Measurements from ENCODE around the gene PREX1.
"Not testable (repeated sequence)": the region's sequence is repeated elsewhere in the genome, so short reads cannot be mapped to it uniquely, and the experiment has no call there.

Gene PREX1

DNA sequence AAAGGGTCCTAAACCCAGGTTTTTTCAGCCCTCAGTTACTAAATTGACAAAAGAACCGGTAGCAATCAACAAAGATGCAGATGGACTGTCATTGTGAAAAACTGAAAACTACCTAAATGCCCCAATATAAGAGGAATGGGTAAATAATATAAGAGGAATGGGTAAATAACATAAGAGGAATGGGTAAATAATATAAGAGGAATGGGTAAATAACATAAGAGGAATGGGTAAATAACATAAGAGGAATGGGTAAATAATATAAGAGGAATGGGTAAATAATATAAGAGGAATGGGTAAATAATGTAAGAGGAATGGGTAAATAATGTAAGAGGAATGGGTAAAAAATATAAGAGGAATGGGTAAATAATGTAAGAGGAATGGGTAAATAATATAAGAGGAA lies 15.7 kb downstream of the PREX1 start:
- DNase-seq (ENCODE audit: low read depth in 3 of 3) = not testable (repeated sequence)

GRCh38 chr20:48809673-48810072 lies 18.1 kb downstream of the PREX1 start:
- DNase-seq (ENCODE audit: low read depth in 3 of 3) = no peak

- DNase-seq (ENCODE audit: low read depth in 3 of 3) = no peak
Observed at GRCh38 chr20:48808382-48809034, 19.3 kb downstream of the PREX1 start.

DNA sequence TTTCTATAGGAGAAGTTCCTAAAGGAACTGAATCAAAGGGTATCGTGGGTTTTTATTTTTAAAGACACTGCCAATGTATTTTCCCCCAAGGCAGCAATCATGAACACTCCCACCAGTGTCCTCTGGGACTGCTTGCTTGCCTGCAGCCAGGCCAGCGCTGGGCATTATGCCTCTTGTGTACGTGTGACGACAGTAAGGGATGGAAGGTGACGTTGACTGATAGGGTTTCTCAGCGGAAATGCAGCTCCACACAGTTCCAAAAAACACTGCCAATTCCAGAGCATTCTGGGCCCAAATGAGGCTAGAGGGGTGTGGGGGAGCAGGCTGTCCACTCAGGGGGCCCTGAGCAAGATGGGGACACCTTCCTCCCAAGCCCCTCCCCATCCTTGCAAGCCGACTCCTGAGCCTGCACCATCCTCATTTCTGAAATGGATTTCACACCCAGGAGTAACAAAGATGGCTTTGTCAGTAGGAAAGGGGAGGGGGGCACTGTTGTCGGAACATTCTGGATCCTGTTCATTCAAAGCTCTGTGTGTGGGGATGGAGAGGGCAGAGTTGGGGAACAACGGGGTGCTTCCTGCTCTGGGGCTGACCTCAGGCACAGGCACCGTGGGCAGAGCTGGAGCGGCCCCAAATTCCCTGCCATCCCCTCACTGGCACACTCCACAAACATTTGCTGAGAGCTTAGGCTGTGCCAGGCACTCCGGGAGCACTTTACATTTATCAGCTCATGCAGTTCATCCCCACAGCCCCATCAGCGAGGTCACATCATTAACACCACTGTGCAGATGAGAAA lies 20.0 kb downstream of the PREX1 start:
- DNase-seq (ENCODE audit: low read depth in 3 of 3) = no peak

- DNase-seq (ENCODE audit: low read depth in 3 of 3) = no peak
Observed at GRCh38 chr20:48807051-48807450, 20.7 kb downstream of the PREX1 start.

DNA sequence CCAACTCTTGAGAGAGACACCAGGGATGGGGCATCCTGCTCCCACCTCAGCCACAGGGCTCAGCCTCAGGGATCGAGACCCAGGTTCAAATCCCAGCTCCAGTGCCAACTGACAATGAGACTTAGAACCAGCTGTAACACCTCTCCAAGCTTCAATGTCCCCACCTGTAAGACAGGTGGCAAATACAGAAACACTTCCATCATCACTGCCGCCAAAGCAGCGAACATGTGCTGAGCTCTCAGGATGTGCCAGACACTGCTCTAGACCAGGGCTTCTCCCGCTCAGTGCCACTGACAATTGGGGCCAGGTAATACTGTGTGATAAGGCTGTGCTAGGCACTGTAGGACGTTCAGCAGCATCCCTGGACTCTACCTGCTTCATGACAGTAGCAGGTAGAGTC lies 22.1 kb downstream of the PREX1 start:
- DNase-seq (ENCODE audit: low read depth in 3 of 3) = no peak

DNA sequence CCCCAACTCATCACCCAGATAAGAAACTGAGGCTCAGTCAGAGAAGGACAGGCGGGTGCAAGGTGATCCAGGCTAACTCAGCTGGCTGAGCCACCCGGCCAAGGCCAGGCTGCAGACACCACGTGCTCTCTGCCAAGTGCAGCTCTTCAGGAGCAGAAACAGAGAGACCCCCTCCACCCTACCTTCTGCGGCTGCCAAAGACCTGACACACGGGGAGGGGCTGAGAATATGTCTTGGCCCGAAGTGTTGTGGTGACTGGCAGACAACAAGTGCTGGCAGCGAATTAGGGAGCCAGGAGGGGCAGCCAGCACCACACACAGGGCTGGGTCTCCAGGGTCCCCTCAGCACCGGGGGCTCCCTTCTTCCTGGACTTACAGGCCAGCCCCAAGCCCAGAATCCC lies 22.5 kb downstream of the PREX1 start:
- DNase-seq (ENCODE audit: low read depth in 3 of 3) = no peak

- DNase-seq (ENCODE audit: low read depth in 3 of 3) = no peak
Observed at GRCh38 chr20:48804300-48804980, 23.4 kb downstream of the PREX1 start.

- DNase-seq (ENCODE audit: low read depth in 3 of 3) = no peak
Observed at GRCh38 chr20:48803176-48804053, 24.4 kb downstream of the PREX1 start.

DNA sequence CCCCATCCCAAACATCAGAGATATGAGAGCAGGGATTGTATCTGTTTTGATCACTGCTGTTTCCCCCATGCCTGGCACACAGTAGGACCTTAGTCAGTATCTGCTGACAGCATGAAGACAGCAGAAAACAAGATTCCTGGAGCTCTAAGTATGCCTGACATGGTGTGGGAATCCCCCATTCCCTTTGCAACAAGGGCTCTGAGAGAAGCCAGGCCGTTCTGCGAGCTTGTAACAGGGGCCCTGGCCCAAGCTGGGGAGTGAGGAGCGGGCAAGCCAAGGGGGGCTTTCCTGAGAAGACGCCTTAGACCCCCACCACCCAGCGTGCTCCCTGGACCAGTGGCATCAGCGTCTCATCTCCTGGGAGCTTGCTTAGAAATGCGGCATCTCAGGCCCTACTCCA lies 25.2 kb downstream of the PREX1 start:
- DNase-seq (ENCODE audit: low read depth in 3 of 3) = no peak

- no peak for DNase-seq (ENCODE audit: low read depth in 3 of 3)
Observed at GRCh38 chr20:48802216-48802615, 25.6 kb downstream of the PREX1 start.

GRCh38 chr20:48801197-48801596 lies 26.6 kb downstream of the PREX1 start:
- no peak for DNase-seq (ENCODE audit: low read depth in 3 of 3)

DNA sequence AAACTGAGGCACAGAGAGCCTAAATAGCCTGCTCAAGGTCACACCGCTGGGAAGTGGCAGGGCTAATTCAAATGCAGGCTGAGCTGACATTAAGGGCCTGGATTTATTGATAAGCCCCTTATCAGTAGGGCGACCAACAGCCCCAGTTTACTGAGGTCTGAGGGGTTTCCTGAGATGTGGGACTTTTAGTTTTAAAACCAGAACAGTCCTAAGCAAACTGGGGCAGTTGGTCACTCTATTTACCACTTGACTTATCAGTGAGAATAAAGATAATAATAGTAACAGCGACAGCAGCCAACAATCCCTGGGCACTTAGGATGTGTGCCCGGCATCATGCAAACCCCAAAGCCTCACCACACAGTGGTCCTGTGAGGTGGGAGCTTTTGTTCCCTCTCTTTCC lies 27.6 kb downstream of the PREX1 start:
- no peak for DNase-seq (ENCODE audit: low read depth in 3 of 3)

DNA sequence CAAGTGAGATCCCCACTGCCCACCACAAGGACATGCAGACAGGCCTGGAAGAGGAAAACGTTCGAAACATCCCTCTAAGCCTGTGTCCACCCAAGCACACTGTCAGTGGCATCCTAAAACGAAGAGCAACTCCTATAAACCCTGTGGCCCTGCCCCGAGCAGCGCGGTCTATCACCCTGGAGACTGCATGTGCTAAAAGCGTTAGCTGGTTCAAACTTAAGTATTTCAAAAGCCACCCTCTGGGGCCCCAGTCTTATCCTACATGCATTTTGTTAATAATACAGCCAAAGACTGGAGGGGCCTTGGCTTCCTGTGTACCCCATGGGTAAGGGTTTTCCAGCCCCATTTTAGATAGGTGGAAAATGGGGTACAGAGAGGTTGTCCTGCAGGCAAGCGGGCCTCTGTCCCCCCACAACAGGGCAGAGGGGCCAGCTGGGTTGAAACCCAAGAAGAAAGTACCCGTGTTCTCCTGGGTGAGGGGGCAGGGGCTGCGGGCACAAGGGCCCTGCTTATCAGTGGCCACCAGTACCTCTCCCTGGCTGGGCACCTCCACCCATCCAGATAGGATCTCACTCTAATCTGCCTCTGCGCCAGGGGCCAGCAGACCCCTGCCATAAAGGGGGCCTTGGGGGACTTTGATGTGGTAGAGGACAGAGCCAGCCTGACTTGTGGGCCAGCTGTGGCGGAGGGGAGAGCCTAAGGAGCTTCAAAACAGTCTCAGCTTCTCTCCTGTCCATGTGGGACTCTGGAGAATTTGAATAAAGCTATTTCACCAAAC lies 28.3 kb downstream of the PREX1 start:
- DNase-seq (ENCODE audit: low read depth in 3 of 3) = no peak

DNA sequence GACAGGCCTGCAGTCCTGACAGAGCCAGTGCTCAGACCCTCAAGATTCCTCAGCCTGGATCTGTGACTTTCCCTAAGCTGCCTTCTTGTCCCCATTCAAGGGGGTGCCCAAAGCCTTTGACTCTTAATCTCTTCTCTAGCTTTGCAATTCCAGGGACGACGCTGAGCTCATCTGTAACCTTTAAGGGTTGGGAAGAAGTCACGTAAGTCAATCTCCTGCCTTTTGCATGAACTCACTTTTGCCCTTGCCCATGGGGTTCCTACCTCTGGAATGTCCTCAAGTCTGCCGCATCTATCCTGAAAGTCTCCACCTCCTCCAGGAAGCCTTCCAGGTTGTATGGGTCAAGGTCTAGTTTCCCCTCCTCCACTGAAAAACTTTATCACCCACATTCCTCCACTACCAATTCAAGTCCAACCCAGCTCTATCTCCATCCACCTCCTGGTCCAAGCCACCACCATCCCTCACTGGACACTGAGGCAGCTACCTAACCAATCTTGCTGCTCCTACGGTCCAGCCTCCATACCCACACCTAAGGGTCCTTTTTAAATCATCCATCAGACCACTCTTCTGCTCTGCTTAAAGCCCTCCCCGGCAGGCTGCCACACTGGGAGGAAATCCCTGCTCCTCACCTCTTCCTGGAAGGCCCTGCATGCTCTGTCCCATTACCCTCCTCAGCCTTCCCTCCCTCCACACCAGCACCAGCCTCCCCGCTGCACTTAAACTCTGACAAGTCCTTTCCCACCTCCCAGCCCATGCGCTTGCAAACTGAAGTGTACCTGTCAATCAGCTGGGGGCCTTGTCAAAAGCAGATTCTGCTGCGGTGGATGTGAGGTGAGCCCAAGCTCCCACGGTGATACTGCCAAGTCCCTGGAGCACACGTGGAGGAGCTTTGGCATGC lies 29.7 kb downstream of the PREX1 start:
- DNase-seq (ENCODE audit: low read depth in 3 of 3) = no peak

DNA sequence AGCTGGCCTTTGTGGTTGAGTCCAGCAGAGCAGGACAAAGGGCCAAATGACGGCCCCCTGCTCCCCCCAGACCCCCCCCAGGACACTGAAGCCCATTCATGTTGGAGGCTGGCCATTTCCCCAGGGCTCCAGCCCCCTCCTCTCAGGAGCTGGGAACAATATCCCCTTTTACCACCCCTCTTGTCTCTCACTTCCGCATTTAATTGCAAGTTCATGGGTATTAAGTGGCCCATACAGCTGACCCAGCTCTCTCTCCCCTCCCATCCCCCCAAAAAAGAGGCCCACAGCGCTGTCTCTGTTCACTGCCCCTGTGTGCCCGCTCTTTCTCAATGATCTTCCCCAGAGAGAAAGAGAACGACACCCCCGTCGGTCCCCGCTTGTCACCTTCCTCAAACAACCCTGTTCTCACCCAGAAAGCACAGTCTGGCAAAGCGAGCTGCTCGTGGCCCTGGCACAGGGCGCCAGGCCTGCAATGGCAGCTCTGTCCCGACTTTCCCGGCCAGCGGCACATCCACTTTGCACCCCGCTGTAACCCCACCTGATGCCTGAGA lies 30.4 kb downstream of the PREX1 start:
- no peak for DNase-seq (ENCODE audit: low read depth in 3 of 3)

DNA sequence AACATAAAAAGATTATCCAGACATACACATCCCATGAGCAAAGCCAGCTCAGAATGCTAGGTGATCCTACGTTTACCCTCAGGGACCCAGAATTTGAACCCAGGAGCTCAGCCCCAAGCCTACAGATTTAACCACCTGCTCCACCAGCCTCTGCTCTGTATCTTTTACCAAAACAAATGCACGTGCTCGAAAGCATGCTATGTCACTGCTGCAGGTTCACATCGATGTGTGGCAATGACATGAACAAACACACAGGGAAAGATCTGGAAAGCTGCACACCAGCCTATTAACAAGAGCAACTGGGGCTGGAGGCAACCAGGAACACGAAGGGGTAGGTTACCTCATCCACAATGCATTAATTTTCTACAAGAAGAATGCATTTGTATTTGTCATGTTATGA lies 32.1 kb downstream of the PREX1 start:
- DNase-seq (ENCODE audit: low read depth in 3 of 3) = no peak

GRCh38 chr20:48794816-48795457 lies 32.9 kb downstream of the PREX1 start:
- no peak for DNase-seq (ENCODE audit: low read depth in 3 of 3)

GRCh38 chr20:48794360-48794759 lies 33.4 kb downstream of the PREX1 start:
- no peak for DNase-seq (ENCODE audit: low read depth in 3 of 3)

All from stimulated activated CD4-positive, alpha-beta T cell treated with anti-CD3 and anti-CD28 coated beads, TNF-alpha, amount 100 ng/mL, for 48 hours (primary cell).